Measurements from ENCODE around the gene MSANTD1. TPM values are rescaled to one million over a fixed set of nuclear protein-coding genes. Genes with fewer than 3 reads are reported as not detected.

MSANTD1 gene
- total and polyA plus RNA-seq, 4 donors = 0.05 to 1.2 (median 0.23) TPM; not detected in 1

GRCh38 chr4:3221996-3222395 is 27.0 kb upstream of the MSANTD1 start:
- H3K36me3 ChIP-seq (ENCODE audit: control insufficient read depth in 4 of 4, insufficient read depth in 3 of 4, low read depth in 1 of 4, low read length in 3 of 4) = peaks cover 15 to 70% (median 54%) of the 10 kb centered on the region in 4 donors
- no peaks in the 10 kb centered on the region for H3K9me3 ChIP-seq (ENCODE audit: control insufficient read depth in 4 of 4, low read length in 3 of 4)
- no peak overlapping the region for H3K4me3 ChIP-seq (ENCODE audit: low read depth in 1 of 3, low read length in 3 of 3)
- peaks cover 0 to 3% (median 0%) of the 10 kb centered on the region in 4 donors for H3K4me1 ChIP-seq (ENCODE audit: control insufficient read depth in 4 of 4, insufficient read depth in 4 of 4, low read length in 3 of 4)
- TF ChIP-seq YY1 (IDR thresholded peaks at IDR 0.05) = no peak
- 93% methylated on average over 12 of the region's 12 CpGs for WGBS
- H3K27me3 ChIP-seq (ENCODE audit: control insufficient read depth in 4 of 4, insufficient read depth in 4 of 4, low read length in 3 of 4) = no peaks in the 10 kb centered on the region
- DNase-seq (ENCODE audit: low spot score) = no peak
- no peak overlapping the region for H3K9ac ChIP-seq (ENCODE audit: low read depth in 1 of 2, low read length in 2 of 2)
- H3K27ac ChIP-seq (ENCODE audit: low read depth in 1 of 2, low read length in 2 of 2) = no peak overlapping the region

- Histone ChIP-seq H3K27me3 (ENCODE audit: control insufficient read depth in 4 of 4, insufficient read depth in 4 of 4, low read length in 3 of 4) (no peaks in the 10 kb centered on the region), H3K9me3 (ENCODE audit: control insufficient read depth in 4 of 4, low read length in 3 of 4) (no peaks in the 10 kb centered on the region), H3K4me1 (ENCODE audit: control insufficient read depth in 4 of 4, insufficient read depth in 4 of 4, low read length in 3 of 4) (peaks cover 0 to 3% (median 0%) of the 10 kb centered on the region in 4 donors), H3K4me3 (ENCODE audit: low read depth in 1 of 3, low read length in 3 of 3) (no peak overlapping the region), H3K9ac (ENCODE audit: low read depth in 1 of 2, low read length in 2 of 2) (no peak overlapping the region), H3K36me3 (ENCODE audit: control insufficient read depth in 4 of 4, insufficient read depth in 3 of 4, low read depth in 1 of 4, low read length in 3 of 4) (peaks cover 12 to 63% (median 46%) of the 10 kb centered on the region in 4 donors), H3K27ac (ENCODE audit: low read depth in 1 of 2, low read length in 2 of 2) (no peak overlapping the region)
- no peak for TF ChIP-seq FOXA2 (IDR thresholded peaks at IDR 0.05)
- TF ChIP-seq, protein P1, sequence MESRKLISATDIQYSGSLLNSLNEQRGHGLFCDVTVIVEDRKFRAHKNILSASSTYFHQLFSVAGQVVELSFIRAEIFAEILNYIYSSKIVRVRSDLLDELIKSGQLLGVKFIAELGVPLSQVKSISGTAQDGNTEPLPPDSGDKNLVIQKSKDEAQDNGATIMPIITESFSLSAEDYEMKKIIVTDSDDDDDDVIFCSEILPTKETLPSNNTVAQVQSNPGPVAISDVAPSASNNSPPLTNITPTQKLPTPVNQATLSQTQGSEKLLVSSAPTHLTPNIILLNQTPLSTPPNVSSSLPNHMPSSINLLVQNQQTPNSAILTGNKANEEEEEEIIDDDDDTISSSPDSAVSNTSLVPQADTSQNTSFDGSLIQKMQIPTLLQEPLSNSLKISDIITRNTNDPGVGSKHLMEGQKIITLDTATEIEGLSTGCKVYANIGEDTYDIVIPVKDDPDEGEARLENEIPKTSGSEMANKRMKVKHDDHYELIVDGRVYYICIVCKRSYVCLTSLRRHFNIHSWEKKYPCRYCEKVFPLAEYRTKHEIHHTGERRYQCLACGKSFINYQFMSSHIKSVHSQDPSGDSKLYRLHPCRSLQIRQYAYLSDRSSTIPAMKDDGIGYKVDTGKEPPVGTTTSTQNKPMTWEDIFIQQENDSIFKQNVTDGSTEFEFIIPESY (IDR thresholded peaks at IDR 0.05) = no peak
- TF ChIP-seq, protein P2, sequence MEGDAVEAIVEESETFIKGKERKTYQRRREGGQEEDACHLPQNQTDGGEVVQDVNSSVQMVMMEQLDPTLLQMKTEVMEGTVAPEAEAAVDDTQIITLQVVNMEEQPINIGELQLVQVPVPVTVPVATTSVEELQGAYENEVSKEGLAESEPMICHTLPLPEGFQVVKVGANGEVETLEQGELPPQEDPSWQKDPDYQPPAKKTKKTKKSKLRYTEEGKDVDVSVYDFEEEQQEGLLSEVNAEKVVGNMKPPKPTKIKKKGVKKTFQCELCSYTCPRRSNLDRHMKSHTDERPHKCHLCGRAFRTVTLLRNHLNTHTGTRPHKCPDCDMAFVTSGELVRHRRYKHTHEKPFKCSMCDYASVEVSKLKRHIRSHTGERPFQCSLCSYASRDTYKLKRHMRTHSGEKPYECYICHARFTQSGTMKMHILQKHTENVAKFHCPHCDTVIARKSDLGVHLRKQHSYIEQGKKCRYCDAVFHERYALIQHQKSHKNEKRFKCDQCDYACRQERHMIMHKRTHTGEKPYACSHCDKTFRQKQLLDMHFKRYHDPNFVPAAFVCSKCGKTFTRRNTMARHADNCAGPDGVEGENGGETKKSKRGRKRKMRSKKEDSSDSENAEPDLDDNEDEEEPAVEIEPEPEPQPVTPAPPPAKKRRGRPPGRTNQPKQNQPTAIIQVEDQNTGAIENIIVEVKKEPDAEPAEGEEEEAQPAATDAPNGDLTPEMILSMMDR (IDR thresholded peaks at IDR 0.05; ENCODE audit: low read depth, low read length, missing input control) = no peak
- no peak for TF ChIP-seq RXRA (IDR thresholded peaks at IDR 0.05)
- TF ChIP-seq, protein P3, sequence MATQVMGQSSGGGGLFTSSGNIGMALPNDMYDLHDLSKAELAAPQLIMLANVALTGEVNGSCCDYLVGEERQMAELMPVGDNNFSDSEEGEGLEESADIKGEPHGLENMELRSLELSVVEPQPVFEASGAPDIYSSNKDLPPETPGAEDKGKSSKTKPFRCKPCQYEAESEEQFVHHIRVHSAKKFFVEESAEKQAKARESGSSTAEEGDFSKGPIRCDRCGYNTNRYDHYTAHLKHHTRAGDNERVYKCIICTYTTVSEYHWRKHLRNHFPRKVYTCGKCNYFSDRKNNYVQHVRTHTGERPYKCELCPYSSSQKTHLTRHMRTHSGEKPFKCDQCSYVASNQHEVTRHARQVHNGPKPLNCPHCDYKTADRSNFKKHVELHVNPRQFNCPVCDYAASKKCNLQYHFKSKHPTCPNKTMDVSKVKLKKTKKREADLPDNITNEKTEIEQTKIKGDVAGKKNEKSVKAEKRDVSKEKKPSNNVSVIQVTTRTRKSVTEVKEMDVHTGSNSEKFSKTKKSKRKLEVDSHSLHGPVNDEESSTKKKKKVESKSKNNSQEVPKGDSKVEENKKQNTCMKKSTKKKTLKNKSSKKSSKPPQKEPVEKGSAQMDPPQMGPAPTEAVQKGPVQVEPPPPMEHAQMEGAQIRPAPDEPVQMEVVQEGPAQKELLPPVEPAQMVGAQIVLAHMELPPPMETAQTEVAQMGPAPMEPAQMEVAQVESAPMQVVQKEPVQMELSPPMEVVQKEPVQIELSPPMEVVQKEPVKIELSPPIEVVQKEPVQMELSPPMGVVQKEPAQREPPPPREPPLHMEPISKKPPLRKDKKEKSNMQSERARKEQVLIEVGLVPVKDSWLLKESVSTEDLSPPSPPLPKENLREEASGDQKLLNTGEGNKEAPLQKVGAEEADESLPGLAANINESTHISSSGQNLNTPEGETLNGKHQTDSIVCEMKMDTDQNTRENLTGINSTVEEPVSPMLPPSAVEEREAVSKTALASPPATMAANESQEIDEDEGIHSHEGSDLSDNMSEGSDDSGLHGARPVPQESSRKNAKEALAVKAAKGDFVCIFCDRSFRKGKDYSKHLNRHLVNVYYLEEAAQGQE (IDR thresholded peaks at IDR 0.05) = no peak
- no peak for TF ChIP-seq ATF3 (IDR thresholded peaks at IDR 0.05)
- WGBS = 94% methylated on average over 11 of the region's 11 CpGs
- DNase-seq (ENCODE audit: low spot score) = no peak
These were observed 25.6 kb upstream of the MSANTD1 start for GRCh38 chr4:3223346-3223745.
